ENCODE data around the gene CALHM3.

DNA sequence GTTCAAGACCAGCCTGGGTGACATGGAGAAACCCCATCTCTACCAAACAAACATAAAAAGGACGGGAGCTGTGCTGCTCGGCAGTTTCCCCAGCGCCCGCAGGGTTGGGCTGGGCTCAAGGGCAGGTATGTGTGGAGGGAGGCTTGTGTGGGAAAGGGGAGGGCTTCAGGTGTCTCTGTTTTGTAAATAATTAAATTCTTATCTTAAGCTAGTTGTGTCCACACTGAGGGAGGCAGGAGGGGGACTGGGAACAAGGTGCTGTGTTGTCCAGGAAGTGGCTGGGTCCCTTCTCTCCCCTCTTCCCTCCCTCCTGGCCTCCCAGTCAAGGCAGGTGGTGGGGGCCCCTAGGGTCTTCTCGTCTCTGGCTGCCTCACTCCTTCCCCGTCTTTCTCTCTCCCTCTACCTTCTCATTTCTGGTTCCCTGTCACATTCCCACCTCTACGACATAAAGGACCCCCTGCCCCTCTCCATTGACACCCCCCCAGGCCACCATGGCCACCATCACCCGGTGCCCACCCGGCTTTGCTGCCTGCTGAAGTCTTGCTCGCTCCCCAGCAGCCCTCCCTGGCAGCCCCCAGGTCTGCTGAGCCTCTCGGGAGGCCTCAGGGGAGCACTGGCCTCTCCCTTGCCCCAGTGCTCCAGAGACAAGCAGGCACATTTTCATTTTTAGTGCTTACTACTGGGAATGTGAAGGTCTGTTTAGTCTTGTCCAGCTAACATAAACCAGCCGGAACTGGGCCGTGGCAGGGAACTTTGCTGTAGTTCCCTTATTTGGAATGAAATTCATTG, 33.7 kb upstream of the CALHM3 start:
- TF ChIP-seq, protein P1, sequence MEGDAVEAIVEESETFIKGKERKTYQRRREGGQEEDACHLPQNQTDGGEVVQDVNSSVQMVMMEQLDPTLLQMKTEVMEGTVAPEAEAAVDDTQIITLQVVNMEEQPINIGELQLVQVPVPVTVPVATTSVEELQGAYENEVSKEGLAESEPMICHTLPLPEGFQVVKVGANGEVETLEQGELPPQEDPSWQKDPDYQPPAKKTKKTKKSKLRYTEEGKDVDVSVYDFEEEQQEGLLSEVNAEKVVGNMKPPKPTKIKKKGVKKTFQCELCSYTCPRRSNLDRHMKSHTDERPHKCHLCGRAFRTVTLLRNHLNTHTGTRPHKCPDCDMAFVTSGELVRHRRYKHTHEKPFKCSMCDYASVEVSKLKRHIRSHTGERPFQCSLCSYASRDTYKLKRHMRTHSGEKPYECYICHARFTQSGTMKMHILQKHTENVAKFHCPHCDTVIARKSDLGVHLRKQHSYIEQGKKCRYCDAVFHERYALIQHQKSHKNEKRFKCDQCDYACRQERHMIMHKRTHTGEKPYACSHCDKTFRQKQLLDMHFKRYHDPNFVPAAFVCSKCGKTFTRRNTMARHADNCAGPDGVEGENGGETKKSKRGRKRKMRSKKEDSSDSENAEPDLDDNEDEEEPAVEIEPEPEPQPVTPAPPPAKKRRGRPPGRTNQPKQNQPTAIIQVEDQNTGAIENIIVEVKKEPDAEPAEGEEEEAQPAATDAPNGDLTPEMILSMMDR (IDR thresholded peaks at IDR 0.05) = peak in 4 of 7 experiments; percentile 27 to 40 (median 34)
- peak in 2 of 3 donors; percentile 51 to 55 for TF ChIP-seq POLR2A (IDR thresholded peaks at IDR 0.05)
